GM12801 (cell line): ENCODE results near the gene TM4SF20.

Source experiments
- CTCF ChIP-seq: IDR thresholded peaks from one replicate; pipeline ENCODE4 v1.5.1; 2011; ENCODE audit warnings: control low read depth; ENCODE audit not compliant: insufficient read length; ENCODE audit errors: extremely low read depth

The TM4SF20 gene

GRCh38 chr2:227414846-227415245 lies 35.7 kb upstream of the TM4SF20 start:
- TF ChIP-seq CTCF, result no peak

- no peak for TF ChIP-seq CTCF
These were observed 34.3 kb upstream of the TM4SF20 start for GRCh38 chr2:227413371-227413770.

GRCh38 chr2:227412877-227413276 lies 33.8 kb upstream of the TM4SF20 start:
- no peak for TF ChIP-seq CTCF

GRCh38 chr2:227411990-227412350 lies 32.9 kb upstream of the TM4SF20 start:
- no peak for TF ChIP-seq CTCF

- TF ChIP-seq CTCF, result no peak
These were observed 32.3 kb upstream of the TM4SF20 start for GRCh38 chr2:227411320-227411989.

- TF ChIP-seq CTCF, result no peak
These were observed 31.1 kb upstream of the TM4SF20 start for GRCh38 chr2:227410191-227410590.

GRCh38 chr2:227407591-227408151 lies 28.6 kb upstream of the TM4SF20 start:
- TF ChIP-seq CTCF, result no peak
